H1 (cell line): Measurements from ENCODE around the gene PRRX2. TPM values are rescaled to one million over a fixed set of nuclear protein-coding genes. Genes with fewer than 3 reads are reported as not detected.

Experiments used
- CEBPB ChIP-seq: IDR thresholded peaks from 2 replicates; pipeline ENCODE4 v1.6.1; 2012; ENCODE audit warnings: low read depth, low read length
- CTBP2 ChIP-seq: IDR thresholded peaks from 2 replicates; pipeline ENCODE4 v1.7.0; 2011; ENCODE audit warnings: borderline replicate concordance, mild to moderate bottlenecking, moderate library complexity, mixed read lengths, low read length; ENCODE audit not compliant: insufficient read depth, insufficient read length
- HDAC2 ChIP-seq, 2 experiments: fragments of 300-600 bp in 1 of 2; sonication (generic) in 1 of 2; IDR thresholded peaks; 2 replicates each; pipeline ENCODE4 v1.6.1; 2011 to 2012; ENCODE audit warnings: low read depth in 2 of 2, low read length in 2 of 2, mild to moderate bottlenecking in 2 of 2, moderate library complexity in 2 of 2, borderline replicate concordance in 1 of 2, inconsistent platforms in 1 of 2
- HDAC6 ChIP-seq: IDR thresholded peaks from one replicate; pipeline ENCODE4 v1.7.1; 2012; ENCODE audit warnings: low read depth, mild to moderate bottlenecking, inconsistent platforms, low read length, moderate library complexity
- KDM5A ChIP-seq: fragments of 200-600 bp; IDR thresholded peaks from 2 replicates; pipeline ENCODE4 v1.7.1; 2012; ENCODE audit warnings: mild to moderate bottlenecking, low read length, inconsistent platforms, mixed read lengths
- POLR2A ChIP-seq, 2 experiments: IDR thresholded peaks; 1 replicate in 1 of 2; 2 replicates in 1 of 2; pipeline ENCODE4 v1.6.1; 2011; ENCODE audit warnings: low read depth in 2 of 2, low read length in 2 of 2, mild to moderate bottlenecking in 2 of 2; ENCODE audit errors: control extremely low read depth in 1 of 2
- polyA plus RNA-seq, 7 experiments: library from polyadenylated mRNA; depleted of rRNA in 3 of 7; stranded (reverse) in 5 of 7; unstranded in 2 of 7; fragments of >200 nt in 5 of 7; fragments of 200-250 nt in 2 of 7; gene quantifications; 1 replicate in 5 of 7; 2 replicates in 1 of 7; 4 replicates in 1 of 7; pipeline versions ENCODE4 v1.2.1 to v1.2.3, GENCODE V29; 2011 to 2013; ENCODE audit warnings: missing spikeins in 2 of 7, mixed read lengths in 2 of 7
- total RNA-seq: library from RNA; stranded (reverse); fragmentation: NEBNext Ultra II Directional; extraction: Animal tissue kit (Norgen Biotek cat#: 25700); gene quantifications from 2 replicates; pipeline ENCODE4 v1.2.1, GENCODE V29; 2021

Gene PRRX2
- total and polyA plus RNA-seq, 2 of the 8 experiments (the other 6 are each of a cell fraction or from before 2014, with no cell fraction given): 5.8 to 9.2 TPM

DNA sequence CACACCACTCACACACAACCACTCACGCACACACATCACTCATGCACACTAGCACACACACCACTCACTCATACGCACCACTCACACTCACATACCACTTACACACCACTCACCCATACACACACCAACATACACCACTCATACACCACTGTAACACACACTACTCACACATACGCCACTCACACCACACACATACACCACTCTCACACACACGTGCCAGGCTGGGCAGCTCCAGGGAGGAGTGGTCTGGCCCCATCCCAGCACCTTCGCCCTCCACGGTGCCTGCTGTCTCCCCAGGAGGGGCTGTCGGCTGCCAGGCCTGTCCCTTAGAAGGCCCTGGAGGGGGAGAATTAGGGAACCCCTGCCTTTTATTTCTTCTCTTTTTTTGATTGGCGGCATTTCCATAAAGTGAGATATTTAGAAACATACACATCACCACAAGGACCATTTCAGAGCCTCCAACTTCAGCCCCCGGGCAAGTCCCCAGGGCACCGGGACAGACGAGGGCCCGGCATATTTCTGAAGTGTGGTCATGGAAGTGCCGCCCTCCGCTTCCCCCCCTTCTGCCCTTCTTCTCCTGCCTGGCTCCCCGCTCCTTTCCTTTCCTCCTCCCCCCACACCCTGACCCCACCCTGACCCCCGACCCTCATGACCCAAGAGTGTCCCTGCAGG, 17.2 kb upstream of the PRRX2 start (continued):
- no peak for TF ChIP-seq HDAC6
- no peak for TF ChIP-seq CEBPB
- no peak for TF ChIP-seq HDAC2 (IDR thresholded peaks at IDR 0.05; ENCODE audit: borderline replicate concordance in 1 of 2, low read depth in 2 of 2, low read length in 2 of 2)
- TF ChIP-seq CTBP2: no peak
- no peak for TF ChIP-seq POLR2A (IDR thresholded peaks at IDR 0.05; ENCODE audit: control extremely low read depth in 1 of 2, low read depth in 2 of 2, low read length in 2 of 2)
- TF ChIP-seq KDM5A: no peak
- TF ChIP-seq, all 59 proteins: peak for 0
